Measurements from ENCODE around the gene SEMA4B.

GRCh38 chr15:90270502-90271150 lies 69.5 kb downstream of the SEMA4B start:
- TF ChIP-seq, protein P1, sequence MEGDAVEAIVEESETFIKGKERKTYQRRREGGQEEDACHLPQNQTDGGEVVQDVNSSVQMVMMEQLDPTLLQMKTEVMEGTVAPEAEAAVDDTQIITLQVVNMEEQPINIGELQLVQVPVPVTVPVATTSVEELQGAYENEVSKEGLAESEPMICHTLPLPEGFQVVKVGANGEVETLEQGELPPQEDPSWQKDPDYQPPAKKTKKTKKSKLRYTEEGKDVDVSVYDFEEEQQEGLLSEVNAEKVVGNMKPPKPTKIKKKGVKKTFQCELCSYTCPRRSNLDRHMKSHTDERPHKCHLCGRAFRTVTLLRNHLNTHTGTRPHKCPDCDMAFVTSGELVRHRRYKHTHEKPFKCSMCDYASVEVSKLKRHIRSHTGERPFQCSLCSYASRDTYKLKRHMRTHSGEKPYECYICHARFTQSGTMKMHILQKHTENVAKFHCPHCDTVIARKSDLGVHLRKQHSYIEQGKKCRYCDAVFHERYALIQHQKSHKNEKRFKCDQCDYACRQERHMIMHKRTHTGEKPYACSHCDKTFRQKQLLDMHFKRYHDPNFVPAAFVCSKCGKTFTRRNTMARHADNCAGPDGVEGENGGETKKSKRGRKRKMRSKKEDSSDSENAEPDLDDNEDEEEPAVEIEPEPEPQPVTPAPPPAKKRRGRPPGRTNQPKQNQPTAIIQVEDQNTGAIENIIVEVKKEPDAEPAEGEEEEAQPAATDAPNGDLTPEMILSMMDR (IDR thresholded peaks at IDR 0.05) = no peak
- TF ChIP-seq POLR2A (IDR thresholded peaks at IDR 0.05) = no peak

Measured in Peyer's patch (tissue), 4 donors.